HG03432 (cell line): ENCODE measurements around the gene BICC1.

Experiments
- ATAC-seq: cut with Tn5 transposase; IDR thresholded peaks from one replicate; pipeline ENCODE4 v1.9.1; 2021; ENCODE audit warnings: mild to moderate bottlenecking, moderate library complexity; ENCODE audit not compliant: unreplicated experiment

Gene BICC1

GRCh38 chr10:58807629-58808022, 295.0 kb downstream of the BICC1 start:
- no peak for ATAC-seq

DNA sequence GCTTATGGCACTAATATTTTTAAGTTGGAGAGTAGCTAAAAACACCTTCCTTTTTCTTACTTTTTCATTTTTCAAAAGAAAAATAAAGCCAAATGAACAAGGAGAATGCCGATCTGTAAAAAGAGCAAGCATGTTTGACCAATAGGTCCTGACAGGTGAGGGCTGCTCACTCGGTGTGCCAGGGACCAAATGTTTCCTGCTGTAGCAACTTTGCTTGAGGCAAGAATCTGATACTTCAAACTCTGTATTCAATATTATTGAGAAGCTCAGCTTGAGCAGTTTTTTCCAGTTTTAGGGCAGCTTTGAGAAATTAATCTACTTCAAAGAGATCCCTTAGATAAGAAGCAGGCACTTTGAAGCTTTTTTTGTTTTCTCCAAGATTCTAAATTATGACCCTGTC, 298.1 kb downstream of the BICC1 start:
- ATAC-seq: no peak

- no peak for ATAC-seq
Measured at GRCh38 chr10:58813573-58813972, 300.9 kb downstream of the BICC1 start.

DNA sequence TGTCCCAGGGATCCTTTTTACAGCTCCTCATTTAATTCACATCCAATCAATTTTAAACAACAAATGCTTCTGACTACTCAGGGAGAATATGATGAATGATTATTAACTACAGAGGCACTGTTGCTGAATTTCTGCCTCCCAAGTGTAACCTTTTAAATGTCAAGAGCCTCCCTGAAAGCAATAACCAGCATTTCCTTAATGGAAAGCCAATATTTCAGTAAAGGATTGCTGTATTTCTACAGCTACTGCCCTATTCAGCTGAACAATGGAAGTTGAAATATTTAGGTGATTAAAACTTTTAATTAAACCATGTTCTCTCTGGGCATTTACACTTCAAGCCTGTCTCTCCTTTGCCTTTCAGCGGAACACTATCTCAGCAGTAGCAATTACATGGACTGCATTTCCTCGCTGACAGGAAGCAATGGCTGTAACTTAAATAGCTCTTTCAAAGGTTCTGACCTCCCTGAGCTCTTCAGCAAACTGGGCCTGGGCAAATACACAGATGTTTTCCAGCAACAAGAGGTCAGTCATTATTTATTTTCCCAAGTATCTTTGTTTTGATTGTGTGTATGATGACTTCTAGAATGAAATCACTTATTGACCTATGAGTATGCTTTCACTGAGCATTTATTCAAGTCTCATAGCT, 304.7 kb downstream of the BICC1 start:
- no peak for ATAC-seq

DNA sequence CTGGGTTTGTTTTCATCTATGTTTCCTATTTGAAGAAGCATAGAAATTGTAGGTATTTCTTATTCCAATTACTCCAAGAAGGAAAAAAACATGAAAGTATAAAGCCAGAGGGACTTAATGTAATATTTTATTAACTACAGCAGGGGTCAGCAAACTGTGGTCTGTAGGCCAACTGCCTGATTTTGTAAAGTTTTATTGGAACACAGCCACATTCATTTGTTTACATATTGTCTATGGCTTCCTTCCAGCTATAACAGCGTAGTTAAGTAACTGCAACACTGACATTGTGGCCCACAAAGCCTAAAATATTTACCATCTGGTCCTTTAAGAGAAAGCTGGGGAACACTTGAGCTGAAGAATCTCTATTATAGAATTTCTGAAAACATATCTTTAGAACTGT, 306.2 kb downstream of the BICC1 start:
- ATAC-seq: no peak

DNA sequence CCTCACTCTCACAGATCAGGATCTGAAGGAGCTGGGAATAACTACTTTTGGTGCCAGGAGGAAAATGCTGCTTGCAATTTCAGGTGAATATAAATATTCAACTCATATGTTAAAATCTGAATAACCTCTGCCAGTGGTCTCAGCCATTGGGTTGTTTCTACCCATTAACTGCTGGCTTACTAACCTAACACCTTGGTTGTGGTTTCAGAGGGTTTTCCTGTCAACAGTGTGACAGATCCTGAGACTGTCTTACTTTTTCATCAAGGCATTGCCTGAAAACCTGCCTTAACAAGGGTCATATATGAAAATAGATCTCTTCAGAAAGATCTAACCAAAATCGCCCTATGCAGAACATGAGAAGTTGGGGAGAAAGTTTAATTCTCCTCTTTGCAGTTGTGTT, 307.7 kb downstream of the BICC1 start:
- no peak for ATAC-seq

DNA sequence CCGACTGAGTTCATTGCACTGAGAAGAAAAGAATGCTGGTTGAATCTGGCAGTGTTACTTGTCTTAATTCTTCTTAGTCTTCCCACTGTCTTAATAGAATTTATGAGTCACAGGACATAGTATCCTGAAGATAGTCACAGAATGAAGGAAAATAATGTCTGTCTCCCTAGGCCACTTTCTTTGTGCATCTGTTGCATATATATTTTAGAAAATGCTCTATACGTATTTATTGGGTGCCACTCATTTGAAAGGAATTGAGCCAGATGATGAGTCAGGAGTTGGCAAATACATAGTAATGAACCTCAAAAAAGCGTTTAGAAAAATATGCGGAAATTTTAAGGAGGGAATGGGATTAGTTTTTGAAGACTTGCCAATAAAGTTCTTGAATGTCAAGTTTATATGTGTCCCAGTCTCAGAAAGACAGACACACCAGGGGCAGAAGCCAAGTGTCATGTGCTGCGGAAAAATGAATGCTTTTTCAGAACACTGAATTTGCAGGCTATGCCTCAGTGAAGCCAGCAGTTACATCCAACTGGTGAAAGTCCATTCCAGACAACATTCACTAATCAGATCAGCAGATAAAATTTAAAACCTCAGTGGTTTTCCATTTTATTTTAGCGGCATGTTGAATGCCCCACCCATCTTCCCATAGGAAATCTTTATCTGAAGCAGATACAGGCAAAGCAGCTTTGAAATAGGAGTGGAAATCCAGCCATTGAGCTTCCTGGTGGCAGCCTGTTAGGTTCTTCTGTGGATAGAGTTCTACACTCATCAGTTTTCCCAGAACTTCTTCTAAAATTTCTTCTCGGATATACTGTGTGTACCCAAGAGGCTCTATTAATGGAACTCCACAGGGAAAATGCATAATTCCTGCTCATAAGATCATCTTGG, 308.4 kb downstream of the BICC1 start:
- ATAC-seq: no peak

- no peak for ATAC-seq
Measured at GRCh38 chr10:58821752-58822056, 309.0 kb downstream of the BICC1 start.

DNA sequence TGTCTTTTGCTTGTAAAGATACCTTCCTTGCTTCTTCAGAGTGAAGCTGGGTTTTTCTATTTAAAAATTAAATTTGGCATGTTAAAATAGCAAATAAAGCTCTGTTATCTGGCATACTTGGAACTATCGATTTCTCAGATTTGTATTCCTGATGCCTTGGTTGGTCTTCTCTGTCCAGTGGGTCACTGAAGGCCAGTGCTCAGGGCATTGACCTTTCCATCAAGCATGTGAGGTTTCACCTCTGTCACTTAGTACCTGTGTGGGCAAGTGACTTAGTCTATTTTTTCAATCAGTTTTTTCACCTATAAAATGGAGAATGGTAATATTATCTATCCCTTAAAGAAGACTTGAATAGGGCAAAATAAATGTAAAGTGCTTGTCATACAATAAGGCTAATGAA, 311.3 kb downstream of the BICC1 start:
- no peak for ATAC-seq

DNA sequence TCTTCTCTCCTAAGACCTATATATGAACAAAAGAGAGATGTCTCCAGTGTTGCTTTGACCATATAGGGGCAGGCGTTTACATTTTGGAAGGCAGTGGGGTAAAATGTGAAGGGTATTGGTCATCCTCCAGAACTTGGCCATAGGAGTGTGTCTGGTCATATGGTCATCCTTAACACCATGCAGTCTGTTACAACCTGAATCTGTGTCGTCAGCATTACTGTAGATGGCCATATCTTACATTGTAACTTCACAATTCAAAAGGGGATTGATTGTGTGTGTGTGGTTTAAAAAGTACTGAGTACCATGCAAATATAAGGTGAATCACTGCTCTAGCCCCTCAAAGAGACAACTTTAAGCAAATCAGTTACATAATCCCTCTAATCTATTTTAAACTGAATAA, 311.7 kb downstream of the BICC1 start:
- no peak for ATAC-seq

- no peak for ATAC-seq
Measured at GRCh38 chr10:58826694-58827093, 314.0 kb downstream of the BICC1 start.

DNA sequence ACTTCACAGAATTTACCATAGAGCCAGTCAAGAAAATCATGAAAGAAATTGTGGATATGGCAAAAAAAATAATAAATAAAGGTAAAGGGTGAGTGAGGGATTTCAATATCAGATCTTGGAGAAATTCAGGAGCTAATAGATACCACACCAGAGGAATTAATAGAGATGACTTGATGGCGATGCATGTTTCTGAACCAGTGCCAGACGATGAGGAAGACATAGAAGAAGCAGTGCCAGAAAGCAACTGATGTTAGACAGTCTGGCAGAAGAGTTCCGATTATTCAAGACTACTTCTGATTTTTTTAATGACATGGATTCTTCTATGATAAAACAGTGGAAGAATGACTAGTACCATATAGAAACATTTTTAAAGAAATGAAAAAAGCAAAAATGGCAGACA, 314.7 kb downstream of the BICC1 start:
- no peak for ATAC-seq

- ATAC-seq: no peak
Measured at GRCh38 chr10:58829839-58830238, 317.2 kb downstream of the BICC1 start.

GRCh38 chr10:58830697-58831096, 318.0 kb downstream of the BICC1 start:
- no peak for ATAC-seq

- no peak for ATAC-seq
Measured at GRCh38 chr10:58833771-58834561, 321.3 kb downstream of the BICC1 start.

GRCh38 chr10:58836176-58836700, 323.6 kb downstream of the BICC1 start:
- no peak for ATAC-seq

GRCh38 chr10:58836991-58837575, 324.4 kb downstream of the BICC1 start:
- no peak for ATAC-seq

DNA sequence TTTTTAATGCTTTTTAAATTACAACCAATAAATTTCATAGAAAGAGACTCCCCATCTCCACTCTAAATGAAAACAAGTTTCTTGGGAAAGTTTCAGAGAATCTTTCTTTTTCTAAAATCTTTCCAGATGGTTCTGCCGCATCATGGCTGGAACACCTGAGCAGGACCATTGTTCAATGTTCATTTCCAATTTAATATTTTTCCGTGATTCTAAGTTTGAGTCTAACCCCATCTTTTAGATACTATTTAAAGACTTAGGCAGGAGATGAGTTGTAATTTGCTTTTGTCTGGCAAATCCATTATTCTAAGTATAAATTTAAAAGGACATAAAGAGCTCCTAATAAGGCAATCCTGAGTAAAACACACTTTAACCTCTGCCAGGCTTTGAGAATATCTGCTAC, 325.2 kb downstream of the BICC1 start:
- ATAC-seq: no peak

GRCh38 chr10:58838561-58839208, 326.0 kb downstream of the BICC1 start:
- ATAC-seq: no peak

DNA sequence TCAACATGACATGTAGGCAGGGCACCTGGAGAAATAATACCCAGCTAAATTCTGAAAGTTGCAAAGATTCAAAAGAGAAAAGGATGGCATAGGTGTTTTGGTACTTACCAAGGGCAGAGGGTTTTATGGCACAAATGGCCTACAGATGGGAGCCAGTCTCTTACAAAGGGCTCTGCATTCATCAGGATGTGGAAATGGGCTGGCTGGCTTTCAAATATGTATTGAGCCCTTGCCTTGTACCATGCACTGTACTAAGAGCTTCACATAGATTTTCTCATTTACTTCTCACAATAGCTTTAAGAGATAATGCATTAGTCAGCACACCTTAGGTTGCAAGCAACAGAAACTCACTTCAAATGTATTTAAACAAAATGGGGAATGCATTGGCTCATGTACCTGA, 327.1 kb downstream of the BICC1 start:
- no peak for ATAC-seq
